ENCODE data around the gene ADAMTS7. TPM values are rescaled to one million over a fixed set of nuclear protein-coding genes. Genes with fewer than 3 reads are reported as not detected.

ADAMTS7 gene
- total and polyA plus RNA-seq, 2 of the 13 experiments (the other 11 are each of a cell fraction or from before 2014, with no cell fraction given): 0.09 to 0.12 TPM

DNA sequence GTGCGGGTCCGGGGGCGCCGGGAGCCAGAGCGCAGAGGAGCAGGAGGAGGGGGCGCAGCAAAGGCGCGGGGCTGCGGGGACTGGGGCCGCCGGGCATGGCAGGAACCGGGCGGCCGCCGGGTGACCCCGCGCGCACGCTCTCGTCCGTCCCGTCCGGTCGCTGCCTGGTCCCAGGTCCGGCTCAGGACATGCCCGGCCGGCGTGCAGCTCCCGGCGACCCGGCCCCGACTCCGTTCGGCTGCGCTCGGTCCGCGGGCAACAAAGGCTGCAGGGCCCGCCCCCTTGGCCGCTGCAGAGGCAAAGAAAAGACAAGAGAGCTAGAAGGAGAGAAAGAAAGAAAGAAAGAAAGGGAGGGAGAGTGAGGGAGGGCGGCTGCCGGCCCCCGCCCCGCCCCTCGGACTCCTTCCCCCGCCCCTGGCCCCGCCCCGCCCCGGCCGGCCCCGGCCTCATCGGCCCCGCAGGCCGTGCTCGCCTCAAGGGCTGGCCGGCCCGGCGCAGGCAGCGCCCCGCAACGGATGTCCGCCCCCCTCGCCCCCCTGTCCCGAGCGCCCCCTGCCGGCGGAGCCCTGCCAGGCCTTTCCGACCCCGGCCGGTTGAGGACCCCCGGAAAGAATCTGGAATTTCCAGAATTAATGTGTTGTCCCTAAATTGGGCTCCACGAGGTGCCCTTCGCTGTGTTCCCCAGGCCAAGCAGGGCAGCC lies at the start of gene ADAMTS7 (continued):
- TF ChIP-seq PHF8 (CRISPR knock-in tag; IDR thresholded peaks at IDR 0.05): peak; percentile 22; the same call in 1 of the 2 replicates

DNA sequence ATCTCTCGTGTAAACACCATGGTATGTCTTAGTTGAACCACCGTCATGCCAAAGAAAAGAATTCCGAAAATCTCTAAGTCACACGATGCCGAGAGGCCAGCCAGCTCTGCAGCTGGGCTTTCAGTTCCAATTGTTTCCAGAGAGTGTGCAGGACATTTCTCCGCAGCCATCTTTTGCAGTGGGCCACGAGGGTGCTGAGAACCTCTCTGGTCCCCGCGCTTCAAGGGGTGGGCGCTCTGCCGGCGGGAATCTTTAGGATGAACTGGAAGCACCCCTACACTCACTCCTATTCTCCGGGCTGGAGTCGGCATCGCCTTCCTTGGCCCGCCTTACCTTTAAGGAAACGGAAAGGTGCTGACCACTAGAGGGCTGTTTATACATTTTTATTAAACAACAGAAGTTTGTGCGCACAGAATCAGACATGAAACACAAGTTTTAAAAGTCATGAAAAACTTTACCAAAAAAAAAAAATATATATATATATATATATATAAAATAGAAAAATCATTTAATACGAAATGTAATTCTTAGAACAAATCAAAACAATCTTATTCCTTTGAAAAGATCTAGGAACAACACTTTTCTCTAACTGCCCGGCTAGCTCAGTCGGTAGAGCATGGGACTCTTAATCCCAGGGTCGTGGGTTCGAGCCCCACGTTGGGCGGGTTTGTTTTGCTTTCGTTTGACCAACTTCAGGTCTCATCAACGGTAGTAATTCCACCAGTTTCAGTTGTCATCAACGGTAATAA lies 48.9 kb upstream of the ADAMTS7 start:
- no peaks in the 10 kb centered on the region for H3K79me2 ChIP-seq (ENCODE audit: insufficient read depth, low read length)
- H3K9ac ChIP-seq (ENCODE audit: insufficient read depth, low read depth, low read length): peak overlapping the region; percentile 59
- ChIA-PET CTCF (ENCODE audit: low intra/inter-chr PET ratio, low total read pairs) (no interaction called here), POLR2A (interaction anchor here (2.2 kb wide), 1 partner anchor 12 kb away, joined by 9 read pairs; the partner anchor contains the start of gene MORF4L1)
- BruUV-seq (replicated peaks): no TSS peak
- intact Hi-C loops (cut with micrococcal nuclease; ENCODE audit: unreplicated experiment): loop anchor here (5.0 kb wide), 1 partner anchor 48 kb away; the partner anchor contains the start of gene ADAMTS7
- peak; percentile 74 for DNase-seq (ENCODE audit: low spot score)
- H3K4me3 ChIP-seq (replicated peaks in 1 of 3; ENCODE audit: insufficient read depth in 1 of 3, low read depth in 2 of 3, low read length in 3 of 3): peak overlapping the region; percentile 66 to 98 (median 78)
- no peaks in the 10 kb centered on the region for H3K27me3 ChIP-seq (ENCODE audit: control insufficient read depth in 1 of 2, insufficient read depth in 2 of 2, low read length in 2 of 2)
- H3K4me1 ChIP-seq (ENCODE audit: insufficient read depth, low read length): peaks cover 14% of the 10 kb centered on the region
- no peak for FAIRE-seq
- peak; percentile 89 for ATAC-seq
- H4K20me1 ChIP-seq (ENCODE audit: insufficient read depth, low read length): no peaks in the 10 kb centered on the region
- H3K9me3 ChIP-seq (ENCODE audit: low read length): no peaks in the 10 kb centered on the region
- under 1% methylated on average over 28 of the region's 28 CpGs for WGBS (ENCODE audit: low lambda C conversion rate)
- peak overlapping the region; percentile 90 for H2AFZ ChIP-seq (ENCODE audit: low read length)
- H3K27ac ChIP-seq (ENCODE audit: extremely low read length, insufficient read depth, low read length): peak overlapping the region; percentile 53
- in situ Hi-C loops (cut with HindIII; ENCODE audit: extremely low pct_ligation_motif_present, low pct_unique_long_range_greater_than_20kb): no loop called here
- peak overlapping the region; percentile 75 for H3K4me2 ChIP-seq (ENCODE audit: low read depth, low read length)
- no peaks in the 10 kb centered on the region for H3K36me3 ChIP-seq (replicated peaks in 1 of 2; ENCODE audit: control insufficient read depth in 1 of 2, insufficient read depth in 2 of 2, low read length in 2 of 2)
- no peak for TF ChIP-seq EHMT2 (IDR thresholded peaks at IDR 0.05; ENCODE audit: borderline replicate concordance, low read depth, low read length)
- peak; percentile 98 for TF ChIP-seq RBM22 (optimal IDR thresholded peaks at IDR 0.05; ENCODE audit: low read length)
- TF ChIP-seq SALL1 (CRISPR knock-in tag; IDR thresholded peaks at IDR 0.05): 0 out of 2 replicates have a peak, but pooled peaks have one; percentile 23
- TF ChIP-seq, protein P1, sequence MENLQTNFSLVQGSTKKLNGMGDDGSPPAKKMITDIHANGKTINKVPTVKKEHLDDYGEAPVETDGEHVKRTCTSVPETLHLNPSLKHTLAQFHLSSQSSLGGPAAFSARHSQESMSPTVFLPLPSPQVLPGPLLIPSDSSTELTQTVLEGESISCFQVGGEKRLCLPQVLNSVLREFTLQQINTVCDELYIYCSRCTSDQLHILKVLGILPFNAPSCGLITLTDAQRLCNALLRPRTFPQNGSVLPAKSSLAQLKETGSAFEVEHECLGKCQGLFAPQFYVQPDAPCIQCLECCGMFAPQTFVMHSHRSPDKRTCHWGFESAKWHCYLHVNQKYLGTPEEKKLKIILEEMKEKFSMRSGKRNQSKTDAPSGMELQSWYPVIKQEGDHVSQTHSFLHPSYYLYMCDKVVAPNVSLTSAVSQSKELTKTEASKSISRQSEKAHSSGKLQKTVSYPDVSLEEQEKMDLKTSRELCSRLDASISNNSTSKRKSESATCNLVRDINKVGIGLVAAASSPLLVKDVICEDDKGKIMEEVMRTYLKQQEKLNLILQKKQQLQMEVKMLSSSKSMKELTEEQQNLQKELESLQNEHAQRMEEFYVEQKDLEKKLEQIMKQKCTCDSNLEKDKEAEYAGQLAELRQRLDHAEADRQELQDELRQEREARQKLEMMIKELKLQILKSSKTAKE (CRISPR knock-in tag; IDR thresholded peaks at IDR 0.05; ENCODE audit: borderline replicate concordance): no peak
- TF ChIP-seq SSRP1 (CRISPR knock-in tag; IDR thresholded peaks at IDR 0.05): no peak
- TF ChIP-seq MXD4 (CRISPR knock-in tag; IDR thresholded peaks at IDR 0.05): no peak
- no peak for TF ChIP-seq PHF20 (CRISPR knock-in tag; IDR thresholded peaks at IDR 0.05)
- 0 out of 2 replicates have a peak, but pooled peaks have one; percentile 34 for TF ChIP-seq ZNF205 (CRISPR knock-in tag; IDR thresholded peaks at IDR 0.05)
- no peak for TF ChIP-seq ZNF335 (CRISPR knock-in tag; IDR thresholded peaks at IDR 0.05)
- no peak for TF ChIP-seq ZNF615 (CRISPR knock-in tag; IDR thresholded peaks at IDR 0.05; ENCODE audit: borderline replicate concordance)
- TF ChIP-seq, protein P2, sequence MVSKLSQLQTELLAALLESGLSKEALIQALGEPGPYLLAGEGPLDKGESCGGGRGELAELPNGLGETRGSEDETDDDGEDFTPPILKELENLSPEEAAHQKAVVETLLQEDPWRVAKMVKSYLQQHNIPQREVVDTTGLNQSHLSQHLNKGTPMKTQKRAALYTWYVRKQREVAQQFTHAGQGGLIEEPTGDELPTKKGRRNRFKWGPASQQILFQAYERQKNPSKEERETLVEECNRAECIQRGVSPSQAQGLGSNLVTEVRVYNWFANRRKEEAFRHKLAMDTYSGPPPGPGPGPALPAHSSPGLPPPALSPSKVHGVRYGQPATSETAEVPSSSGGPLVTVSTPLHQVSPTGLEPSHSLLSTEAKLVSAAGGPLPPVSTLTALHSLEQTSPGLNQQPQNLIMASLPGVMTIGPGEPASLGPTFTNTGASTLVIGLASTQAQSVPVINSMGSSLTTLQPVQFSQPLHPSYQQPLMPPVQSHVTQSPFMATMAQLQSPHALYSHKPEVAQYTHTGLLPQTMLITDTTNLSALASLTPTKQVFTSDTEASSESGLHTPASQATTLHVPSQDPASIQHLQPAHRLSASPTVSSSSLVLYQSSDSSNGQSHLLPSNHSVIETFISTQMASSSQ (IDR thresholded peaks at IDR 0.05; ENCODE audit: low read depth): 0 out of 2 replicates have a peak, but pooled peaks have one; percentile 24
- TF ChIP-seq, protein P2 (CRISPR knock-in tag; IDR thresholded peaks at IDR 0.05; ENCODE audit: borderline replicate concordance): no peak
- TF ChIP-seq HMG20B (CRISPR knock-in tag; conservative IDR thresholded peaks at IDR 0.05): no peak; the same call in 1 of the 2 replicates
- TF ChIP-seq GATAD2A (CRISPR knock-in tag; IDR thresholded peaks at IDR 0.05): no peak
